Adrenal gland (tissue), 12 donors: ENCODE measurements around the gene SEPTIN8. TPM values are rescaled to one million over a fixed set of nuclear protein-coding genes. Genes with fewer than 3 reads are reported as not detected.
A peak's percentile ranks its signal among the peaks of the same experiment; 100 is the strongest.

ENCODE experiments used
- DNase-seq, 7 donors: peaks; one replicate each; pipeline ENCODE4 v3.0.0-alpha.2; 2019 to 2020
- H3K27ac ChIP-seq, 5 donors: fragments of 200-600 bp; sonication (generic) in 4 of 5; 1 replicate in 3 of 5; 2 replicates in 2 of 5; pipeline versions ENCODE4 v1.5.1 to v1.8.0; 2016 to 2020; ENCODE audit warnings: mild to moderate bottlenecking in 1 of 5
- H3K27me3 ChIP-seq: fragments of 200-600 bp; 2 replicates; pipeline ENCODE4 v1.8.0; 2021
- H3K36me3 ChIP-seq, 2 donors: fragments of 200-600 bp; replicated peaks in 1 of 2; 1 replicate in 1 of 2; 2 replicates in 1 of 2; pipeline versions ENCODE4 v1.5.1 to v1.8.0; 2018 to 2022
- H3K4me1 ChIP-seq, 2 donors: fragments of 200-600 bp; replicated peaks in 1 of 2; 1 replicate in 1 of 2; 2 replicates in 1 of 2; pipeline versions ENCODE4 v1.5.1 to v1.8.0; 2018 to 2021
- H3K4me3 ChIP-seq, 4 donors: fragments of 200-600 bp; sonication (generic) in 3 of 4; one replicate each; pipeline ENCODE4 v1.5.1; 2016 to 2018
- H3K9me3 ChIP-seq, 3 donors: fragments of 200-600 bp; sonication (generic) in 1 of 3; replicated peaks in 1 of 3; 1 replicate in 2 of 3; 2 replicates in 1 of 3; pipeline versions ENCODE4 v1.5.1 to v1.8.0; 2016 to 2021
- CTCF ChIP-seq, 6 experiments: fragments of 450-650 bp in 4 of 6; fragments of 200-600 bp in 2 of 6; sonication (generic) in 1 of 6; IDR thresholded peaks; 1 replicate in 5 of 6; 2 replicates in 1 of 6; pipeline versions ENCODE4 v1.5.1 to v1.8.0; 2016 to 2021; ENCODE audit warnings: antibody characterized with exemption in 6 of 6, mild to moderate bottlenecking in 2 of 6, moderate library complexity in 1 of 6
- POLR2A ChIP-seq, 2 donors: fragments of 450-650 bp; IDR thresholded peaks; one replicate each; pipeline ENCODE4 v1.6.1; 2017; ENCODE audit warnings: antibody characterized with exemption in 2 of 2, mild to moderate bottlenecking in 2 of 2, moderate library complexity in 1 of 2
- WGBS, 4 donors: extraction: QIAGEN DNeasy Blood & Tissue Kit in 2 of 4; methylation state at CpG; one replicate each; pipeline versions ENCODE4 v1.1.5 to v1.1.7; 2013 to 2017; 5-methylcytosine and 5-hydroxymethylcytosine counted together
- intact Hi-C, 2 donors: fragments of 100-400 bp; cut with DNase I; formaldehyde crosslinking; loops; one replicate each; pipeline versions ENCODE4 v1.14.1 to v1.15.0; 2022 to 2023
- polyA plus RNA-seq, 3 donors: library from polyadenylated mRNA; stranded (reverse); fragments of 200-250 nt in 2 of 3; fragments of 350-450 nt in 1 of 3; fragmentation: Illumina TruSeq in 1 of 3; extraction: RNeasy Lipid Tissue Mini Kit (QIAGEN cat#74804) in 1 of 3; gene quantifications; one replicate each; pipeline ENCODE4 v1.2.3, GENCODE V29; 2013 to 2014
- total RNA-seq, 9 donors: library from RNA; depleted of rRNA in 4 of 9; stranded (reverse); fragments of >200 nt in 4 of 9; fragments of 120-200 nt in 1 of 9; fragmentation: NEBNext Ultra II Directional in 1 of 9; extraction: Animal tissue kit (Norgen Biotek cat#: 25700) in 1 of 9; gene quantifications; one replicate each; pipeline versions ENCODE4 v1.1.0 to v1.2.4, GENCODE V29; 2013 to 2023
- donor health status: healthy with polysubstance abuse.
- donor health status: Bipolar disorder and iron deficiency.
- donor health status: DM: yes; HTN: yes; CAD: no.
- donor health status: DM: no; HTN: no; CAD: no.
- donor health status: DM: no; HTN: no; CAD: no.
- donor health status: DM: yes; HTN: yes; CAD: no.

Gene SEPTIN8
- total and polyA plus RNA-seq, 12 donors, result 9.7 to 36.2 (median 24.3) TPM

DNA sequence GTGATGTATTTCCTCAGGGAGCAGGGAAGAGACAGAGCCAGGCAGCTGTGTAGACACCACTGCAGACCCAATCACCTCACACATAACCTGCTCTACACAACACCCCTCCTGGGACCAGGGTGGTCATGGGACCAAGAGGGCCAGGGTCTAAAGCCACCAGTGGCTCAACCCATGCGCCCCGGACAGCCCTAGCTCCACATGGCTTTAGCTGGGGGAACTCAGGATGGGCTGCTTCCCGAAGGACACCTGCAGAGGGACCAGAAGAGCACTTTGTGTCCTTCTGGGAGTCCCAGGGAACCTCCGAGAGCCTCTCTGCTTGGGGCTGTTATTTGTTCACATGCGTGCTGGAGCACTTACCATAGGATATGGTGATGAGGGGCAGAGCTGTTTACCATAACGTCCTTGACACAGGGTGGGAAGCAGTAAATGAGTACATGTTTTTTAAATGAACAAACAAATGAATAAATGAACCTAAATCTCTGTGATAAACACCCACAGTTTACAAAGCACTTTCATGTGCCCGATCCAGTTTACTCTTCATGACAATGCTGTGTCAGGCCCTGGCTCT is 12.3 kb downstream of the SEPTIN8 start:
- TF ChIP-seq CTCF (IDR thresholded peaks at IDR 0.05) (no peak), POLR2A (IDR thresholded peaks at IDR 0.05) (no peak)
- intact Hi-C loops, result no loop called here
- no peak overlapping the region for H3K27ac ChIP-seq
- peaks cover 0 to 10% of the 10 kb centered on the region in 2 donors for H3K4me1 ChIP-seq
- H3K4me3 ChIP-seq, result no peak overlapping the region
- peak in 1 of 7 donors; percentile 31 for DNase-seq
- H3K9me3 ChIP-seq, result no peaks in the 10 kb centered on the region
- no peaks in the 10 kb centered on the region for H3K27me3 ChIP-seq
- peaks cover 0 to 42% of the 10 kb centered on the region in 2 donors for H3K36me3 ChIP-seq
- WGBS, 4 donors, result 95 to 100% (median 95%) methylated on average over 3 to 7 of the region's 7 CpGs

- intact Hi-C loops, result no loop called here
- H3K4me1 ChIP-seq, result peaks cover 0 to 10% of the 10 kb centered on the region in 2 donors
- WGBS, 4 donors, result 96 to 97% (median 96%) methylated on average over 9 to 10 of the region's 10 CpGs; no CpG with 5 or more reads in 1 of the 4 donors
- no peaks in the 10 kb centered on the region for H3K27me3 ChIP-seq
- H3K9me3 ChIP-seq, result no peaks in the 10 kb centered on the region
- TF ChIP-seq CTCF (IDR thresholded peaks at IDR 0.05) (no peak), POLR2A (IDR thresholded peaks at IDR 0.05) (no peak)
- DNase-seq, result peak in 1 of 7 donors; percentile 37
- no peak overlapping the region for H3K4me3 ChIP-seq
- no peak overlapping the region for H3K27ac ChIP-seq
- peaks cover 0 to 48% of the 10 kb centered on the region in 2 donors for H3K36me3 ChIP-seq
Observed at GRCh38 chr5:132764051-132764450, 13.0 kb downstream of the SEPTIN8 start.

- Histone ChIP-seq H3K36me3 (peaks cover 0 to 54% of the 10 kb centered on the region in 2 donors), H3K27me3 (no peaks in the 10 kb centered on the region), H3K9me3 (no peaks in the 10 kb centered on the region), H3K4me1 (peaks cover 0 to 7% of the 10 kb centered on the region in 2 donors), H3K27ac (no peak overlapping the region), H3K4me3 (no peak overlapping the region)
- DNase-seq, result peak in 1 of 7 donors; percentile 46
- TF ChIP-seq POLR2A (IDR thresholded peaks at IDR 0.05) (no peak), CTCF (IDR thresholded peaks at IDR 0.05) (no peak)
- 91 to 93% (median 93%) methylated on average over 15 to 17 of the region's 17 CpGs for WGBS, 4 donors
- intact Hi-C loops, result no loop called here
Observed at GRCh38 chr5:132763181-132764036, 13.6 kb downstream of the SEPTIN8 start.

GRCh38 chr5:132762246-132763000 is 14.6 kb downstream of the SEPTIN8 start:
- intact Hi-C loops, result no loop called here
- WGBS, 4 donors, result 97 to 100% (median 97%) methylated on average over 5 to 11 of the region's 11 CpGs

More at GRCh38 chr5:132762246-132763000, 14.6 kb downstream of the SEPTIN8 start:
- peaks cover 0 to 2% of the 10 kb centered on the region in 2 donors for H3K4me1 ChIP-seq
- no peak overlapping the region for H3K4me3 ChIP-seq
- H3K27ac ChIP-seq, result no peak overlapping the region
- H3K27me3 ChIP-seq, result no peaks in the 10 kb centered on the region
- TF ChIP-seq POLR2A (IDR thresholded peaks at IDR 0.05) (no peak), CTCF (IDR thresholded peaks at IDR 0.05) (no peak)
- DNase-seq, result peak in 1 of 7 donors; percentile 29
- H3K9me3 ChIP-seq, result no peaks in the 10 kb centered on the region
- peaks cover 0 to 63% of the 10 kb centered on the region in 2 donors for H3K36me3 ChIP-seq
